Measurements from ENCODE around the gene DBP.
A peak's percentile ranks its signal among the peaks of the same experiment; 100 is the strongest.

DBP gene

DNA sequence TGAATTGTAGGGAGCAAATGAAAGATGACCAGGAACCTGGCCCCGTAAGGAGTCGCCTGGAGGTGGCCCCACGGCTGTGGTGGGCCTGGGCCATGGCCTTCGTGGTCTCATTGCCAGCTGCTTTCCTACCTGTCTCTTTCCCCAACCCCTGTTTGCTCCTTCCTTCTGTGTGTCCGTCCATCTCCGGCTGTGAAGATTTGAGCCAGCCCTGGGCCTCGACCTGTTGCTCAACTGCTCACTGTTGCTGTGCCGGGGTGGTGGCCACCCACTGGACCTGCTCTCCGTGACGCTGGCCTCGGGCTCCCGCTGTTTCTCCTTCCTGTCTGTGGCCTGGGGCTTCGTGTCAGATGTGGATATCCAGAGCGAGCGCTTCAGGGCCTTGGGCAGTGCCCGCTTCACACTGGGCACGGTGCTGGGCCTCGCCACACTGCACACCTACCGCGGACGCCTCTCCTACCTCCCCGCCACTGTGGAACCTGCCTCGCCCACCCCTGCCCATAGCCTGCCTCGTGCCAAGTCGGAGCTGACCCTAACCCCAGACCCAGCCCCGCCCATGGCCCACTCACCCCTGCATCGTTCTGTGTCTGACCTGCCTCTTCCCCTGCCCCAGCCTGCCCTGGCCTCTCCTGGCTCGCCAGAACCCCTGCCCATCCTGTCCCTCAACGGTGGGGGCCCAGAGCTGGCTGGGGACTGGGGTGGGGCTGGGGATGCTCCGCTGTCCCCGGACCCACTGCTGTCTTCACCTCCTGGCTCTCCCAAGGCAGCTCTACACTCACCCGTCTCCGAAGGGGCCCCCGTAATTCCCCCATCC is 8.5 kb downstream of the DBP start:
- Histone ChIP-seq H3K4me1 (ENCODE audit: control insufficient read depth, insufficient read depth, low read length) (peaks cover 28% of the 10 kb centered on the region), H3K27me3 (ENCODE audit: control insufficient read depth, insufficient read depth, low read length) (no peaks in the 10 kb centered on the region), H3K36me3 (ENCODE audit: control insufficient read depth, insufficient read depth, low read length) (peaks cover 16% of the 10 kb centered on the region), H3K4me3 (ENCODE audit: low read length) (no peak overlapping the region), H3K27ac (ENCODE audit: low read depth, low read length) (no peak overlapping the region), H3K9ac (ENCODE audit: low read length) (no peak overlapping the region)

DNA sequence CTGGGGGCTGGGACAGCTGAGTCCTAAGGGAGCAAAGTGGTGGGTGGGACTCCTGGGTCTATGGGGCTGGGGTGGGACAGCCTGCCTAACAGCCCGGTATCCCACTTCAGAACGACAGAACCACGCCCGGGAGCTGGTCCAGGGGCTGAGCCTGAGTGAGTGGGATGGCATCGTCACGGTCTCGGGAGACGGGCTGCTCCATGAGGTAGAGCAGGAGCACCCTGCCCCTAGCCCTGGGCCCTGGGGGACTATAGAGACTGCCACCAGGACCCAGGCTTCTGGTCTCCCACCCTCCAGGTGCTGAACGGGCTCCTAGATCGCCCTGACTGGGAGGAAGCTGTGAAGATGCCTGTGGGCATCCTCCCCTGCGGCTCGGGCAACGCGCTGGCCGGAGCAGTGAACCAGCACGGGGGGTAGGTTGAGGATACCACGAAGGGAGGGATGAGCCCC is 9.3 kb downstream of the DBP start:
- Histone ChIP-seq H3K36me3 (ENCODE audit: control insufficient read depth, insufficient read depth, low read length) (peaks cover 11% of the 10 kb centered on the region), H3K9ac (ENCODE audit: low read length) (no peak overlapping the region), H3K27ac (ENCODE audit: low read depth, low read length) (no peak overlapping the region), H3K27me3 (ENCODE audit: control insufficient read depth, insufficient read depth, low read length) (no peaks in the 10 kb centered on the region), H3K4me1 (ENCODE audit: control insufficient read depth, insufficient read depth, low read length) (peaks cover 26% of the 10 kb centered on the region), H3K4me3 (ENCODE audit: low read length) (no peak overlapping the region)

DNA sequence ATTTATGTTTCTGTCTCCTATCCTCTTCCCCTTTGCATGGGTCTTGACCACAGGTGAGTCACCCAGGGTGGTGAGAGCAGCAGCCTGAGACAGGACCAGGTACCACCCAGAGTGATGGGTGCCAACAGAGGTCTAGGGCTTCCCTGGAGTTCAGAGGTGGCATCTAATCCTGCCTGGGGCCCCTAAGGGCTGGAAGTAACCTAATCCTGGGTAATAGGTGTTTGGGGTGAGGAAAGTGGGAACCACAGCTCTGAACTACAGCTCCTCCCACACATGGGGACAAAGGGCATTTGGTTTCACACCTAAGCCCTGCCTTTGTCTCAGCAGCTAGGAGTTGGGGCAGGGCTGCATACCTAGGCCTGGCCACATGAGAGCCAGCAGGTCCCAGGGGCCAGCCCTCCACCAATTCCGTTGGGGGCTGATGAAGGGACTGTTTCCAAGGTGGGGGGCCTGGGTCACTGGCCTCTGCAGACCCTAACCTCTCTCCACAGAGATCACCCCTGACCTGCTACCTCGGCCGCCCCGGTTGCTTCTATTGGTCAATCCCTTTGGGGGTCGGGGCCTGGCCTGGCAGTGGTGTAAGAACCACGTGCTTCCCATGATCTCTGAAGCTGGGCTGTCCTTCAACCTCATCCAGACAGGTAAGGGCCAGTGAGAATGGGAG is 9.8 kb downstream of the DBP start:
- Histone ChIP-seq H3K9ac (ENCODE audit: low read length) (no peak overlapping the region), H3K4me1 (ENCODE audit: control insufficient read depth, insufficient read depth, low read length) (peaks cover 21% of the 10 kb centered on the region), H3K36me3 (ENCODE audit: control insufficient read depth, insufficient read depth, low read length) (peaks cover 8% of the 10 kb centered on the region), H3K27me3 (ENCODE audit: control insufficient read depth, insufficient read depth, low read length) (no peaks in the 10 kb centered on the region), H3K27ac (ENCODE audit: low read depth, low read length) (no peak overlapping the region), H3K4me3 (ENCODE audit: low read length) (no peak overlapping the region)

DNA sequence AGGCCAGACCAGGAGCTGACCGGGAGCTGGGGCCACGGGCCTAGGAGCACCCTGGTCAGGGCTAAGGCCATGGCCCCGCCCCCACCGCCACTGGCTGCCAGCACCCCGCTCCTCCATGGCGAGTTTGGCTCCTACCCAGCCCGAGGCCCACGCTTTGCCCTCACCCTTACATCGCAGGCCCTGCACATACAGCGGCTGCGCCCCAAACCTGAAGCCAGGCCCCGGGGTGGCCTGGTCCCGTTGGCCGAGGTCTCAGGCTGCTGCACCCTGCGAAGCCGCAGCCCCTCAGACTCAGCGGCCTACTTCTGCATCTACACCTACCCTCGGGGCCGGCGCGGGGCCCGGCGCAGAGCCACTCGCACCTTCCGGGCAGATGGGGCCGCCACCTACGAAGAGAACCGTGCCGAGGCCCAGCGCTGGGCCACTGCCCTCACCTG is 11.3 kb downstream of the DBP start:
- Histone ChIP-seq H3K4me3 (ENCODE audit: low read length) (no peak overlapping the region), H3K36me3 (ENCODE audit: control insufficient read depth, insufficient read depth, low read length) (peaks cover 2% of the 10 kb centered on the region), H3K27ac (ENCODE audit: low read depth, low read length) (no peak overlapping the region), H3K4me1 (ENCODE audit: control insufficient read depth, insufficient read depth, low read length) (peaks cover 18% of the 10 kb centered on the region), H3K27me3 (ENCODE audit: control insufficient read depth, insufficient read depth, low read length) (no peaks in the 10 kb centered on the region), H3K9ac (ENCODE audit: low read length) (no peak overlapping the region)

DNA sequence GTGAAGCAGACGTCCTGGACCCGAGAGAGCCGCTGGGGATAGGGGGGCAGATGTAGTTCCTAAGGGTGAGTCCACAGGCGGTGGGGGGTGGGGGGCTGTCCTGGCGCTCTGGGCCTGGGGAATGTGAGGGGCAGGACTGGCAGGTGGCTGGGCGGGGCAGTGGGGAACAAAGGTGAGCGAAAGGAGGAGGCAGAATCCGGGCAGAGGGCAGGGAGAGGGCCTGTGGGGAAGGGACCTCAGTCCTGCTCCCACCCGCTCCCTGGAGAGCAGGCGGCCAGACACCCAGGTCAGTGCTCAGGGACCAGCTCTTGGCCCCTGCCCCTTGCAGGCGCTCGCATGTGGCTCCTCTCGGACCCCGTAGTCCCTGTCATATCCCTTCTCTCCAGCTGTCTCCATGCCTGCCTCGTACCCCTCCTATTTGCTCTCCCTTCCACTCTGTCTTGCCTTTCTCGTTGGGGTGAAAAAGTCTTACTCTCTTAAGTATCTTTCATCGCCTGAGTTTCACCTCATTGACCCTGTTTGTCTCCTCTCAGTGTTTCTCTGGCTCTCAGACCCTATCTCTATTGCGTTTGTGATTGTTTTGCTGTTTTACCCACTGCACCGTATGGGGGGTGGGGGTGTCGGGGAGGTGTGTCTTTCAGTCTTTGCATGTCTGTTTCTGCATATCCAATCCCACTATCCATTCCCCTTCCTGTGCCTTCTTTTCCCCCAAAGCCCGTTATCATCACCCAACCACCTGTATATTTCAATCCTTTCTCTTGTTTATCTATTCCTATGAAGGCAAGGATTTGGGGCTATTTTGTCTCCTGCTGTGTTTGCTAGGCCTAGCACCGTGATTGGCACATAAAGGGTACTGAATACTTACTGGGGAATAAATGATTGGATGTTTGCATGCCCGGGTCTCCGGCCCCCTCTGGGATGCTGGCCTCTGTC is 12.1 kb downstream of the DBP start:
- Histone ChIP-seq H3K36me3 (ENCODE audit: control insufficient read depth, insufficient read depth, low read length) (no peaks in the 10 kb centered on the region), H3K27ac (ENCODE audit: low read depth, low read length) (no peak overlapping the region), H3K4me3 (ENCODE audit: low read length) (peak overlapping the region; percentile 63), H3K4me1 (ENCODE audit: control insufficient read depth, insufficient read depth, low read length) (peaks cover 10% of the 10 kb centered on the region), H3K9ac (ENCODE audit: low read length) (no peak overlapping the region), H3K27me3 (ENCODE audit: control insufficient read depth, insufficient read depth, low read length) (no peaks in the 10 kb centered on the region)

DNA sequence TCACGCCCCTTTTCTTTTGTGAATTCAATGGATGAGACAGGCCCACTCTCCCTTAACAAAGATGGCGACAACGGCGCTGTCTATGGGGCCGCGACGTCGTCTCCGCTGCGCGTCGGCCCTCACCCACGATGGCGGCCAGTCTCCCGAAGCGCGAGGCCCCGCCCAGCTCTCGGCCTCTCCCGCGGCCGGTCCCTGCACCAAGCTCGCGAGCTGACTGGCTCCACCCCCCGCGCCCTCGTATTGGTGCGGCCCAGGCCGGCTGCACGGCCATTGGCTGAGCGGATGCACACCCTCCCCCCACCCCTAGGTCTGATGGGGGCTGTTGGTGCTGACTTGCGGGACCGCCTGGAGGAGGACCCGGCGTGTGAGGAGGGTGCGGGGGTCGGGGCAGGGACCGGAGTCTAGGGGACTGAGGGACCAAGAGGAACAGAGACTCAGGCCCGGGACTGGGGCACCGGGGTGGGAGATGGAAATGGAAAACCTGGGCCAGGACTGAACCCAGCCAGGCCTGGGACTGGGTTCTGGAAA is 13.0 kb downstream of the DBP start:
- peak overlapping the region; percentile 65 for H3K4me3 ChIP-seq (ENCODE audit: low read length)

DNA sequence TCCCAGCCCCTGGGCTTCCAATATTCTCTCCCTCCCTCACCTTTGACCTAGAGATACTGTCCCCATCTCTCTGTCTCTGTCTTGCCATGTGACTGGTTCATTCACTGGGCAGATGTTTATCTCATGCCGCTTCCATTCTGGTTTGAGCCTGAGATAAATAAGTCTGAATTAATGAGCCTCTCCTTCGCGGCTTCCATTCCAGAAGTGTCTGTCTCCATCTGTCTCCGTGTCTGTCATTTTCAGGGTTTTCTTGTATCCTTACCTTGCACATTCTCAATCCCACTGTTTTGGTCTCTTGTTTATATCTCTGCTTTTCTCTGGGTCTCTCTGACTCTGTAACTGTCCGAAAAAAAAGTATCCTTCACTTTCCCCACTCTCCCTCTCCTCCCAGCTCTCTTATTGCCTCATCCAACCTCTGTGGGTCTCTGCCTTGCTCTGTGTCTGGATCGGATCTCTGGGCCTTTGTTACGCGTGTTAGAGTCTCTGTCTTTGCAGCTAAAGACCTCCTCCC is 13.6 kb downstream of the DBP start:
- Histone ChIP-seq H3K4me3 (ENCODE audit: low read length) (peak overlapping the region; percentile 65), H3K4me1 (ENCODE audit: control insufficient read depth, insufficient read depth, low read length) (peaks cover 8% of the 10 kb centered on the region), H3K27ac (ENCODE audit: low read depth, low read length) (peak overlapping the region; percentile 79), H3K36me3 (ENCODE audit: control insufficient read depth, insufficient read depth, low read length) (no peaks in the 10 kb centered on the region), H3K27me3 (ENCODE audit: control insufficient read depth, insufficient read depth, low read length) (no peaks in the 10 kb centered on the region), H3K9ac (ENCODE audit: low read length) (peak overlapping the region; percentile 6)

More for the DNA sequence above, 13.0 kb downstream of the DBP start:
- Histone ChIP-seq H3K36me3 (ENCODE audit: control insufficient read depth, insufficient read depth, low read length) (no peaks in the 10 kb centered on the region), H3K27me3 (ENCODE audit: control insufficient read depth, insufficient read depth, low read length) (no peaks in the 10 kb centered on the region), H3K27ac (ENCODE audit: low read depth, low read length) (peak overlapping the region; percentile 79), H3K9ac (ENCODE audit: low read length) (peak overlapping the region; percentile 6), H3K4me1 (ENCODE audit: control insufficient read depth, insufficient read depth, low read length) (peaks cover 8% of the 10 kb centered on the region)

DNA sequence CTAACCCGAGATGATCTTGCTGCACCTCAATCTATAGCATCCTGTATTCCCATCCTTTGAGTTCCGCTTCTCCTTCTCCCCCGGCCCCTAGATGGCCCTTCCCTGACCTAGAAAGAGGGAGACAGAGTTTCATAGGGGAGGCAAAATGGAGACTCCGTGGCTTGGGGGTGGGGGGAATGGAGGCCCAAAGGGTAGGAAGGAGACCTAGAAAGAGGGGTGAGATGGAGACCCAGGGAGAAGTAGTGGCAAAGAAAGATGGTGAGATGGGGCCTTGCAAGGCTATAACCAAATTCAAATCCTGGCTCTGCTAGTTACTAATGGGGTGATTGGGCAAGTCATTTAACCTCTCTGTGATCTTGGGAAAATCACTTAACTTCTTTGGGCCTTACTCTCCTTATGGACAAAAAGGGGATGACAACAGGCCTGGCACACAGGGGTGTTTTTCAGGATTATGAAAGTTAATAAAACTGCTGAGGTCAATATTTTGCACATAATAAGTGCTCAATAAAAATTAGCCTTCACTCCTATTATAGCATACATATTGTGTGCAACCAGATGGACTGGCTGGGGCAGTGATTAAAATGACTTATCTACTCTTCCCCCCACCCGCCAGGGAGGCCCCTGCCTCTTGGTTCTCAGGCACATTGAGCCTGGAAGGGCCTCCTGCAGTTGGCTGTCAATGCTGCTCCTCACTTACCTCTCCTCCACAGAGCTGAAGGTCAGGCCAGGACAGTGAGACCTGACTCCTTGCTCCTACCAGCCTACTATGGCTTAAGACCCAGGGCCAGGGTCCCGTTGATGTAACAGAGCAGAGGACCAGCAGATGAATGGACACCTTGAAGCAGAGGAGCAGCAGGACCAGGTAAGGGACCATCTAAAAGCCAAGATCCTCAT is 17.2 kb downstream of the DBP start:
- Histone ChIP-seq H3K36me3 (ENCODE audit: control insufficient read depth, insufficient read depth, low read length) (peaks cover 24% of the 10 kb centered on the region), H3K27me3 (ENCODE audit: control insufficient read depth, insufficient read depth, low read length) (no peaks in the 10 kb centered on the region), H3K4me1 (ENCODE audit: control insufficient read depth, insufficient read depth, low read length) (peaks cover 22% of the 10 kb centered on the region), H3K9ac (ENCODE audit: low read length) (peak overlapping the region; percentile 53), H3K27ac (ENCODE audit: low read depth, low read length) (peak overlapping the region; percentile 90), H3K4me3 (ENCODE audit: low read length) (peak overlapping the region; percentile 70)

DNA sequence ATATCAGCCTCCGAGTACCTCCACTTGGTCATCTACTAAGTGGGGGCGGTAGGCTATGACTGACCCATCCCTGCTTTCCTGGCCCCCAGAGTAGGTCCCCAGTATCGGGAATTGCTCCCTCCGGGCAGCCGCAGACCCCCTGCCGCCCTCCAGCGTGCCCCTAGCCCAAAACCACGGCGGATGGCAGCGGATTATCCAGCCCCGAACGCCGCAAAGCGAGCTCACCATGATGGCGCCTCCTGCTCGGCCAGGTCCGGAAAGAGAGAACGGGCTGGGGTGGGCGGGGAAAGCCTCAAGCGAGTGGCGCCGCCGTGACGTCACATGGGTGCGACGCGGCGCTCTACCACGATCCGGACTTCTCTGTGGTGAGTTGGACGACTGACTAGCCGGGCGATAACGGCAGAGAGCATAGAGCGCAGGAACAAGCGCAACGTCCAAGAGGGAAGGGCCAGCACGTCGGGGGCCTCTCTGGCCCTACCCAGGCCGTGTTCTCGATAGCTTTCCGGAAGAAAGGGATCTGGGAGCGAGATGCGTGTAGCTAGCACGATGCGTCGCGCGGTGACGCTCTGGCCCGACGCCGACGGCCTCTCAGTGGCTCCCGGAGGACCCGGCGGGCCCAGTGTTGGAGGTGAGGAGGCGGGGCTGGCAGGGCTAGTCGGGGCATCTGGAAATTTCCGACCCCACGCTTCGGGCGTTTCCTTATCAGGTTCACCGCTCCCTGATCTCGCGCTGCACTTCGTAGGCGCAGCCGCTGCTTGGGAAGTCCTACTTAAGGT is 18.1 kb downstream of the DBP start, which contains the start of the genes RPL18 and SPHK2:
RPL18 (minus strand) TSS at position 263 of the 776 bp plus-strand sequence; CDS start at position 228, 35 bp downstream.
SPHK2 (plus strand) TSS at position 591 of the 776 bp plus-strand sequence. CDS start 1,009 bp downstream, outside the sequence.
- Histone ChIP-seq H3K27me3 (ENCODE audit: control insufficient read depth, insufficient read depth, low read length) (no peaks in the 10 kb centered on the region), H3K4me1 (ENCODE audit: control insufficient read depth, insufficient read depth, low read length) (peaks cover 22% of the 10 kb centered on the region), H3K4me3 (ENCODE audit: low read length) (peak within 1 kb of the TSS; percentile 96), H3K9ac (ENCODE audit: low read length) (peak within 1 kb of the TSS; percentile 82), H3K27ac (ENCODE audit: low read depth, low read length) (peak within 1 kb of the TSS; percentile 90), H3K36me3 (ENCODE audit: control insufficient read depth, insufficient read depth, low read length) (peaks cover 24% of the 10 kb centered on the region)

DNA sequence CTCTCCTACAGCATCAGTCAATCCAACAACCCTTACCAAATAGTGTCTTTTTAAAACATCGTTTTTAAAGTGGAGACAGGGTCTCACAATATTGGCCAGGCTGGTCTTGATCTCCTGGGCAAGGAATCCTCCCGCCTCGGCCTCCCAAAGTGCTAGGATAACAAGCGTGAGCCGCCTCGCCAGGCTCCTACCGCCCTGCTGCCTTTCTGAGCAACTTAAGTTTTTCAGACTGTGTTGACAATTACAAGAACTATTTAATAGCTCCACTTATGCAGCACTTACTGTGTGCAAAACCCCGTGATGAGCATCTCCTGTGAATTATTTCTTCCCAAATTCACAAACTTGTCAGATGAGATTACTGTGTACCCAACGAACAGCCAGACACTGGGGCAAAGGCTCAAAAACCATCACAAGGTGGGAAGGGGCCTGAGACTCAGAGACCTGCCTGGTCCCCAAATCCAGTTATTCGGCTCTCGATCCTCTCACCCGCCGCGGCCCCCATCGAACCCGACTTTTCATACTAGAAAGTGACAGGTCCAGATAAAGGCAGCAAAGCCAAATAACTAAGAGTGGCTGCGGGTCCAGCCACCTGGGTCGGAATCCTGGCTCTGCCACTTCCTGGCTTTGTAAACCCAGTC is 18.8 kb downstream of the DBP start:
- Histone ChIP-seq H3K4me3 (ENCODE audit: low read length) (peak overlapping the region; percentile 96), H3K9ac (ENCODE audit: low read length) (peak overlapping the region; percentile 82), H3K27me3 (ENCODE audit: control insufficient read depth, insufficient read depth, low read length) (no peaks in the 10 kb centered on the region), H3K36me3 (ENCODE audit: control insufficient read depth, insufficient read depth, low read length) (peaks cover 24% of the 10 kb centered on the region), H3K4me1 (ENCODE audit: control insufficient read depth, insufficient read depth, low read length) (peaks cover 17% of the 10 kb centered on the region), H3K27ac (ENCODE audit: low read depth, low read length) (peak overlapping the region; percentile 90)
